ENCODE data around the gene VPS51.
A peak's percentile ranks its signal among the peaks of the same experiment; 100 is the strongest.

VPS51 gene

DNA sequence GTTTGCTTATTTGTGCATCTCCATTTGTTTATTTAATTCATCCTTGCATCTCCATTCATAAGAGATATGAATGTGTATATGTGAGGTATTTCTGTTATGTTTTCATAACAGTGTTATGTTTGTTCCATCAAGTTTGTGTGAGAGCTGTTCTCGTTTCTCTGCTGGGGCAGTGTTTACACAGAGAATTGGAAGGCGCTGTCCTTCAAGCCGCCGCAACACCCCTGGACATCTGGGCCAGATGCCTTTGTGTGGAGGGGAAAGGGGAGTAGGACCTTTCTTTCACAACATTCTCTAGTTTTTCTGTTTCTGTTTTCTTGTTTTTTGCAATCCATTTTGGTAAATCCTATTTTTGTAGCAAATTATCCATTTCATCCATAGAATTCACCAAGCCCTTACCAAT is 8.6 kb downstream of the VPS51 start:
- DNase-seq (ENCODE audit: extremely low read depth in 1 of 2, low read depth in 1 of 2): no peak

DNA sequence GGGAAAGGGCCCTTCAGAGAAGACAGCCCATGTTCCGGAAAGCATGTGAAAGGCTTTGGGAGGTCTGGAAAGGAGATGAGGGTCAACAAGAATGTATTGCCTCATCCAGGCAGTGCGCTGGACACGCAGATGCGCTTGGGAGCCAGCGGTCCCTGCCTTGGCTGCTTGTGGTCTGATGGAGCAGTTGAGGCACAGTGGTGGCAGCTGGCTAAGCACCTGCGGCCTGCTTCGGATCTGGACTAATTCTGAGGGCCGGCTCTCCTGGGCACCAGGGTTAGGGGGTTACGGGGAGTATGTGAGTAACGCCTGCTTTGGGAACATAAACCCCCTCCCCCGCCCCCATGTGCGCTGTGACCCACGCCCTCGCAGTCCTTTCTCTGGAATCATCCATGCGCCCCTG is 11.1 kb downstream of the VPS51 start:
- no peak for DNase-seq (ENCODE audit: extremely low read depth in 1 of 2, low read depth in 1 of 2)

GRCh38 chr11:65107751-65108468 is 11.9 kb downstream of the VPS51 start:
- no peak for DNase-seq (ENCODE audit: extremely low read depth in 1 of 2, low read depth in 1 of 2)

GRCh38 chr11:65108469-65109123 is 12.6 kb downstream of the VPS51 start:
- no peak for DNase-seq (ENCODE audit: extremely low read depth in 1 of 2, low read depth in 1 of 2)

- no peak for DNase-seq (ENCODE audit: extremely low read depth in 1 of 2, low read depth in 1 of 2)
These were observed 13.5 kb downstream of the VPS51 start for GRCh38 chr11:65109231-65110198.

- DNase-seq (ENCODE audit: extremely low read depth in 1 of 2, low read depth in 1 of 2): peak; percentile 78 to 85
These were observed 14.4 kb downstream of the VPS51 start for GRCh38 chr11:65110354-65110861.

DNA sequence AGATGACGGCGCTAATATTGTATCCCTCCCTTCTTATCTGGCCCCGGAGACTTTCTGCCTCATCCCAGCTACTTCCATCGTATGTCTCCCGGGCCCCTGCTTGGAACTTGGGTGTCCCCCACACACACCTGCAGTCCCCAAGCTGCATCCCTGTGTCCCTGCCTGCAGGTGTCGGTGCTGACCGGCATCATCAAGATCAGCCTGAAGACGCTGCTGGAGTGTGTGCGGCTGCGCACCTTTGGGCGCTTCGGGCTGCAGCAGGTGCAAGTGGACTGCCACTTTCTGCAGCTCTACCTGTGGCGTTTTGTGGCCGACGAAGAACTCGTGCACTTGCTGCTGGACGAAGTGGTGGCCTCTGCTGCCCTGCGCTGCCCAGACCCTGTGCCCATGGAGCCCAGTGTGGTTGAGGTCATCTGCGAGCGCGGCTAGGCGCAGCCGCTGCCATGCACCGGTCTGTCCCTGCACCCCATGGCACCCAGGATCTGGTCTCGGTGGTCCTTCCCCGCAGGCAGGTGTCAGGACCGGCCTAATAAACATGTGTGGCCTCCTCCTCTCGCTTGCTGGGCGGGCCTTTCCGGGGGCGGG is 15.2 kb downstream of the VPS51 start:
- no peak for DNase-seq (ENCODE audit: extremely low read depth in 1 of 2, low read depth in 1 of 2)

GRCh38 chr11:65111744-65112545 is 15.9 kb downstream of the VPS51 start, which contains the start of gene TM7SF2:
Gene TM7SF2 (plus strand): TSS chr11:65111872. CDS start chr11:65112016, 144 bp downstream.
- DNase-seq (ENCODE audit: extremely low read depth in 1 of 2, low read depth in 1 of 2): peak; percentile 87 to 95

- DNase-seq (ENCODE audit: extremely low read depth in 1 of 2, low read depth in 1 of 2): no peak
These were observed 16.7 kb downstream of the VPS51 start for GRCh38 chr11:65112546-65113360.

- DNase-seq (ENCODE audit: extremely low read depth in 1 of 2, low read depth in 1 of 2): no peak
These were observed 17.3 kb downstream of the VPS51 start for GRCh38 chr11:65113361-65113756.

GRCh38 chr11:65113839-65114238 is 17.8 kb downstream of the VPS51 start:
- DNase-seq (ENCODE audit: extremely low read depth in 1 of 2, low read depth in 1 of 2): no peak

DNA sequence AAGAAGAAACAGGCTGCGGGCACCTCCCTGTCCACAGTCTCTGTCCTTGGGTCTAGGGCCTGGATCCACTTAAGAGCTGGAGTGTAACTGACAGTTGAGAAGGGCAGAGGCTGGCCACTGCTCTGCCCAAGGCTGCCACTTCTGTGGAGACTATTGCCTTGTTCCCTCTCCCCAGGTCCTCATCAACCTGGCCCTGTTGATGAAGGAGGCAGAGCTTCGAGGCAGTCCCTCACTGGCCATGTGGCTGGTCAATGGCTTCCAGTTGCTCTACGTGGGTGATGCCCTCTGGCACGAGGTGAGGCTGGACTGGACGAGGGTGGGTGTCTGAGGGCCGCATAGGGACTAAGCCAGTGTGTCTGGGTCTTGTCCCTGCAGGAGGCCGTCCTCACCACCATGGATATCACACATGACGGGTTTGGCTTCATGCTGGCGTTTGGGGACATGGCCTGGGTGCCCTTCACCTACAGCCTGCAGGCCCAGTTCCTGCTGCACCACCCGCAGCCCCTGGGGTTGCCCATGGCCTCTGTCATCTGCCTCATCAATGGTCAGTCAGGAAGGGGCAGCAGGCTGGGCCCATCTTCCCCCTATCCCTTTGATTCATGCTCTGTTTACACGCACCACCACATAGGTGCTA is 18.6 kb downstream of the VPS51 start:
- DNase-seq (ENCODE audit: extremely low read depth in 1 of 2, low read depth in 1 of 2): no peak

- no peak for DNase-seq (ENCODE audit: extremely low read depth in 1 of 2, low read depth in 1 of 2)
These were observed 19.5 kb downstream of the VPS51 start for GRCh38 chr11:65115361-65116082.

- DNase-seq (ENCODE audit: extremely low read depth in 1 of 2, low read depth in 1 of 2): peak in 1 of 2 donors; percentile 62
These were observed 20.6 kb downstream of the VPS51 start for GRCh38 chr11:65116370-65117205.

DNA sequence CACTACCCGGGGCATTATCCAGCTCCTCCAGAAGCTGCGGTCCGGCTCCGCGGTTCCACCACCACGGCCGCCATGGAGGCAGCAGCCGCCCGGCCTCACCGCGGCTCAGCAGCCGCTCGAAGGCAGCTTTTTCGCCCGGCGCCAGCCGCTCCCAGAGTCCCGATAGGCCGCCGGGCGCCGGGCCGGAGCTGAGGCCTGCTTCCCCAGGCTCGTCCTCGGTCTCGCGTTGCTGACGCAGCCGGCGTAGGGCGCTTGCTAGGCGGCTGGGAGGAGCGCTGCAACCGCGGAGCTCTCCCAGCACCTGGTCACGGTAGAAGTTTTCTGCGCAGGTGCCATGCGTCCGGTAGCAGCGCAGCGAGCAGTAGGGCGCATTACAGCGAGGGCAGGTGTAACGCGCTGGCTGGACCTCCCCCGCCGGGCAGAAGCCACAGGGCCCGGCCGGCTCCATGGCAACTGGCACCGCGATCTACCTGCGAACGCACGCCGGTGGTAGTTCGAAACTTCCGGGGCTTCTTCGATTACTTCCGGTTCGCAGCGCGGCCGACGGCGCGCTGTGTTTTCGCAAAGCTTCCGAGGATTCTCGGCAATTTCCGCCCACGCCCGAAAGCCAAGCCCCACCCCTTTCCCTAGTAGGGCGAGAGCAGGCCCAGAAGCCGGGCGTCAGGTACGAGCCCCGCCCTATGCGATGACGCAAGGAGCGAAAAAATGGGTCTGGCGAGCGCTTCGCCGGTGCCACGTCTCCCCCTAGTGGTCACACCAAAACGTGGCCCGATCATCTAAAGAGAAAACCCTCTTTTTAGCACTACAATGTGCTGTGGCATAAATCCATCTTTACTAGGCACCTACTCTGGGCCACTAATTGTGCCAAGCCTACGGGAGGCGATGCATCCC is 21.4 kb downstream of the VPS51 start, which contains the start of gene ZNHIT2:
TSS of gene ZNHIT2 (minus strand) at position 496 of the 891 bp plus-strand sequence. CDS start at position 448, 48 bp downstream.
- peak; percentile 99 to 100 for DNase-seq (ENCODE audit: extremely low read depth in 1 of 2, low read depth in 1 of 2)
